ENCODE results near the gene IPCEF1. TPM values are rescaled to one million over a fixed set of nuclear protein-coding genes. Genes with fewer than 3 reads are reported as not detected.
"Not testable (repeated sequence)": the region's sequence is repeated elsewhere in the genome, so short reads cannot be mapped to it uniquely, and the experiment has no call there.

IPCEF1 gene
- total and polyA plus RNA-seq, 2 experiments from 2014 or later, result 0.15 TPM; not detected in 1

DNA sequence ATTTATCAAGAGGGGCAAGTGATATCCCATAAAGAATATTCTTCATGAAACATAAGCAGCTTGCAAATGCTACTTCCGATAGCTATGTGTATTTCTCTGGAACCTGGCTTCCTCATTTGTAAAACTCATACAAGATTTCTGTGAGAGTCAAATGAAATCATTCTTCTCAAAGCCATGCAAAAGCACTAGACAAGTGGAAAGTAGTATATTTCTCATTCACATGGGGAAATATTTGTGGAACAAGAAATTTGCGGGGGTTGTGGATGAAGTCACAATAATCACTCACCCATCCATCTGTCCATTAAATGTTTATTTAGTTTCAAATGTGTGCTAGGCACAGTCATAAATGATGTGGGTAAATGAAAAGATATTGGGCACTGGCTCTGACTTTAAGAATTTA, 150.5 kb downstream of the IPCEF1 start:
- TF ChIP-seq, protein P1, sequence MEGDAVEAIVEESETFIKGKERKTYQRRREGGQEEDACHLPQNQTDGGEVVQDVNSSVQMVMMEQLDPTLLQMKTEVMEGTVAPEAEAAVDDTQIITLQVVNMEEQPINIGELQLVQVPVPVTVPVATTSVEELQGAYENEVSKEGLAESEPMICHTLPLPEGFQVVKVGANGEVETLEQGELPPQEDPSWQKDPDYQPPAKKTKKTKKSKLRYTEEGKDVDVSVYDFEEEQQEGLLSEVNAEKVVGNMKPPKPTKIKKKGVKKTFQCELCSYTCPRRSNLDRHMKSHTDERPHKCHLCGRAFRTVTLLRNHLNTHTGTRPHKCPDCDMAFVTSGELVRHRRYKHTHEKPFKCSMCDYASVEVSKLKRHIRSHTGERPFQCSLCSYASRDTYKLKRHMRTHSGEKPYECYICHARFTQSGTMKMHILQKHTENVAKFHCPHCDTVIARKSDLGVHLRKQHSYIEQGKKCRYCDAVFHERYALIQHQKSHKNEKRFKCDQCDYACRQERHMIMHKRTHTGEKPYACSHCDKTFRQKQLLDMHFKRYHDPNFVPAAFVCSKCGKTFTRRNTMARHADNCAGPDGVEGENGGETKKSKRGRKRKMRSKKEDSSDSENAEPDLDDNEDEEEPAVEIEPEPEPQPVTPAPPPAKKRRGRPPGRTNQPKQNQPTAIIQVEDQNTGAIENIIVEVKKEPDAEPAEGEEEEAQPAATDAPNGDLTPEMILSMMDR (IDR thresholded peaks at IDR 0.05; ENCODE audit: low read depth, low read length), result no peak
- no peaks in the 10 kb centered on the region for H3K36me3 ChIP-seq

DNA sequence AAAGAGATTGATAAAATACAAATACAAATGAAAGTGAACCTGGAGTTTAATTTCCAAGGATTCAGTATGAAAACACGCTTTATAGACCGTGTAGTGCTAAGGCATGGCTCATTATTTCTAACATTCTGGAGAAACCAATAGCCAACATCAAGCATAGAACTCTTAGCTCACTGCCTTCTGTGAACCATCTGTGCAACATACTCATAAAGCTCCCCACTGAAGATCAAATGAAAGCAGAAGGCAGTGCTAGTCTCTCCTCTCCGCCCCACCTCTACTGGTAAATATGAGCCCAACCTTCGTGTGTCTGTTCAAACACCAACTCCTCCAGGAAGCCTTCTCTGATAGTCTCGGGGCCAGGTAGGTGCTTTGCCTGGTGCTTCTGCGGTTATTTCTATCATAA, 153.6 kb downstream of the IPCEF1 start:
- Histone ChIP-seq H3K4me3 (no peak overlapping the region), H3K9me3 (ENCODE audit: low read depth) (no peaks in the 10 kb centered on the region), H3K36me3 (no peaks in the 10 kb centered on the region), H3K4me1 (ENCODE audit: low read depth) (no peaks in the 10 kb centered on the region), H3K27me3 (no peaks in the 10 kb centered on the region), H3K27ac (no peak overlapping the region)
- no peak for DNase-seq (ENCODE audit: low read depth in 1 of 2, low spot score in 1 of 2)
- TF ChIP-seq, protein P1 (IDR thresholded peaks at IDR 0.05; ENCODE audit: low read depth, low read length), result no peak

More for the DNA sequence above, 150.5 kb downstream of the IPCEF1 start:
- Histone ChIP-seq H3K4me3 (no peak overlapping the region), H3K27me3 (no peaks in the 10 kb centered on the region), H3K4me1 (ENCODE audit: low read depth) (no peaks in the 10 kb centered on the region), H3K9me3 (ENCODE audit: low read depth) (no peaks in the 10 kb centered on the region), H3K27ac (no peak overlapping the region)
- no peak for DNase-seq (ENCODE audit: low read depth in 1 of 2, low spot score in 1 of 2)

DNA sequence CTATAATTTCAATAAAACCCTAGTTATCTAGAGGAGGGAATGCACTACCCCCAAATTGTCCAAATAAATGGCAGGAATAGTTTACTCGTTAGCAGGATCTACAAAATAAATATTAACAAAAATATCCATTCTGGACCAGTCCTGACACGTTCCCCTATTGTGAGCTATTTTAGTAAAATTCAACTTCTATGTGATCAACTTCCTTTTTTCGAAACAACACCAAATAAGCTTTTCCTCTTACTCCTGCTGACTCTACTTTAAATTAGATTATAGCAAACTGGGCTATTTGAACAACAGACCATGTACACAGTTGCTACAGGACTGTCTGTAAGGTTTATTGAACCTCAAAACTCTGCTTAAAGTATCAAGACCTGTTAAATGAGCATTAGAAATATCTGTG, 154.3 kb downstream of the IPCEF1 start:
- H3K9me3 ChIP-seq (ENCODE audit: low read depth), result no peaks in the 10 kb centered on the region
- no peak for DNase-seq (ENCODE audit: low read depth in 1 of 2, low spot score in 1 of 2)
- no peak overlapping the region for H3K27ac ChIP-seq
- TF ChIP-seq, protein P1 (IDR thresholded peaks at IDR 0.05; ENCODE audit: low read depth, low read length), result no peak
- H3K4me1 ChIP-seq (ENCODE audit: low read depth), result no peaks in the 10 kb centered on the region
- no peak overlapping the region for H3K4me3 ChIP-seq
- H3K36me3 ChIP-seq, result no peaks in the 10 kb centered on the region
- H3K27me3 ChIP-seq, result no peaks in the 10 kb centered on the region

DNA sequence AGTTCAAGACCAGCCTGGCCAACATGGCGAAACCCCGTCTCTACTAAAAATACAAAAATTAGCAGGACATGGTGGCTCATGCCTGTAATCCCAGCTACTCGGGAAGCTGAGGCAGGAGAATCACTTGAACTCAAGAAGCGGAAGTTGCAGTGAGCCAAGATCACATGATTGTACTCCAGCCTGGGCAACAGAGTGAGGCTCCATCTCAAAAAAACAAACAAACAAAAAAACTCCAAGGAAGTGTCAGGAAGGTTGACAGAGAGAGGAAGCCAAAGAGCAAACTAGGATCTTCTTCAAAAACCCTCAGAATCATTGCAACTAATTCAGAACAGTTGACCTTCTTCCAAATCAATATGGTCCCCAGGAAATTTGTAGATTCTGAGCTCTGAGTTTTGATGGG, 154.9 kb downstream of the IPCEF1 start:
- not testable (repeated sequence) for H3K4me1 ChIP-seq (ENCODE audit: low read depth); H3K36me3 ChIP-seq; DNase-seq (ENCODE audit: low read depth in 1 of 2, low spot score in 1 of 2); H3K27me3 ChIP-seq; H3K9me3 ChIP-seq (ENCODE audit: low read depth); H3K4me3 ChIP-seq; H3K27ac ChIP-seq

DNA sequence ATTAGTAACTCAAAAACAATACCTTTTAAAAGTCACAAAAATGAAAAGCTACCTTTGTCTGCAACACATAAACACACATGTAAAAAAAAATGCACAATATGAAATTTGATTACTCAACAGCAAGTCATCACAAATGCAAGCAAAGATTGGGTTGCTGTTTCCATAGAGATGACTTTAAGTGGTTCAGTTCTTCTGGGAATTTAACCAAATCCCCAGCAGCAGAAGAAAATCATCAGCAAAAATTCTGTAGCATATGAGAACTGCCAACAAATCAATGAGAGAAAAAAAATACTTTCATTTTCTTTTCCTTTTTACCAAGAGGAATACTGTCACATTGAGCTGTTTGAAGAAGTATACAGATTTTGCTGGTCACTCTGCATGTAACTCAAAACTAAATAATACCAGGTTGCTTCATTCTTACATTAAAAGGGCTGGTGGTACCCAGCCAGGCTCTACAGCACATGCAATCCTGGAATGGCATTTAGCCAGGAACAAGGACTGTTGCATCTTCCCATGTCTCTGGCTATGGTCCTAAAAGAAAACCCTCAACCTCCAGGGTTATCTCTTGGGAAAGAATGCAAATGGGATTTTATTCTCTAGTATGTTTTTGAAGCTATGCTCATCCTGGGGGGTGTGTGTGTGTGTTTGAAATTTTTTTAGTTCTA, 159.3 kb downstream of the IPCEF1 start:
- TF ChIP-seq, protein P1 (IDR thresholded peaks at IDR 0.05; ENCODE audit: low read depth, low read length), result no peak
- Histone ChIP-seq H3K27ac (no peak overlapping the region), H3K4me1 (ENCODE audit: low read depth) (no peaks in the 10 kb centered on the region), H3K4me3 (no peak overlapping the region), H3K36me3 (no peaks in the 10 kb centered on the region), H3K27me3 (no peaks in the 10 kb centered on the region), H3K9me3 (ENCODE audit: low read depth) (no peaks in the 10 kb centered on the region)
- peak in 1 of 2 donors; percentile 33 for DNase-seq (ENCODE audit: low read depth in 1 of 2, low spot score in 1 of 2)

DNA sequence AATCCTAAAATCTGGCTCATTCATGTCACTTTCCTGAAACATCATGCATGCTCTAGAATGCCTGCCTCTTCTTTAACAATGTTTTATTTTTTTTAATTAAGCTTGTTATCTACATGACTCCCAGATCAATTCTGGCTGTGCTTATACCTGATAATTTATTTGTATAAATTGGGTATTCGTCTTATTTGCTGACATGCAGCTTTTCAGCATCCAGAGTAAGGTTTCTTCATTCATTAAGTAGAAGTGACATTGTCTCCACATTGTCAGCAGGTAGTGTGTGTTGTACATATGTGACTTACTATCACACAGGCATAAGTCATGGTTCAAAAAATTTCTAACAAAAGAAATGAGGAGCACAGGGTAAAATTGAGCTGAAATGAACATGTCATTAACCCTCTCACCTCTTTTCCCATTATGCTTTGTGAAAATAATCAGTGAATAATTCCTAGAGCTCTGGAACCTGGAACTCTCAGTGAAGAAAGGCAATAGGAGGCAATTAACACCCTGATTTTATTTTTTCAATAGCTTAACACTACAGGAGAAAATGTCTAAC, 160.2 kb downstream of the IPCEF1 start:
- DNase-seq (ENCODE audit: low read depth in 1 of 2, low spot score in 1 of 2), result no peak
- TF ChIP-seq, protein P1 (IDR thresholded peaks at IDR 0.05; ENCODE audit: low read depth, low read length), result no peak
- H3K9me3 ChIP-seq (ENCODE audit: low read depth), result no peaks in the 10 kb centered on the region
- no peak overlapping the region for H3K27ac ChIP-seq
- no peaks in the 10 kb centered on the region for H3K4me1 ChIP-seq (ENCODE audit: low read depth)
- H3K27me3 ChIP-seq, result no peaks in the 10 kb centered on the region
- H3K36me3 ChIP-seq, result no peaks in the 10 kb centered on the region
- H3K4me3 ChIP-seq, result no peak overlapping the region
